HepG2 (cell line): ENCODE results near the gene HNRNPA1. TPM values are rescaled to one million over a fixed set of nuclear protein-coding genes. Genes with fewer than 3 reads are reported as not detected.

ENCODE experiments used
- AHR ChIP-seq: IDR thresholded peaks from 2 replicates; pipeline ENCODE4 v1.6.1; 2018; ENCODE audit warnings: missing genetic modification reagents, missing compliant biosample characterization
- BORCS8-MEF2B ChIP-seq: sonication (generic); formaldehyde crosslinking; IDR thresholded peaks from 2 replicates; pipeline ENCODE4 v1.8.0; 2022; ENCODE audit warnings: mild to moderate bottlenecking, missing genetic modification reagents
- ELK4 ChIP-seq: sonication (generic); formaldehyde crosslinking; IDR thresholded peaks from 2 replicates; pipeline ENCODE4 v1.9.0; 2021; ENCODE audit warnings: missing genetic modification reagents, borderline replicate concordance
- ETV6 ChIP-seq: sonication (generic); formaldehyde crosslinking; conservative IDR thresholded peaks from 2 replicates; pipeline ENCODE4 v1.4.0; 2020; ENCODE audit warnings: missing genetic modification reagents
- IRF1 ChIP-seq: sonication (generic); formaldehyde crosslinking; IDR thresholded peaks from 2 replicates; pipeline ENCODE4 v1.4.0; 2020; ENCODE audit warnings: low read depth, mild to moderate bottlenecking, missing genetic modification reagents
- MNT ChIP-seq: fragments of 450-650 bp; IDR thresholded peaks from 2 replicates; pipeline ENCODE4 v1.6.1; 2016
- NFIB ChIP-seq: sonication (generic); formaldehyde crosslinking; IDR thresholded peaks from 2 replicates; pipeline ENCODE4 v1.9.0; 2021; ENCODE audit warnings: missing genetic modification reagents, mild to moderate bottlenecking, borderline replicate concordance
- NPAS2 ChIP-seq: sonication (generic); formaldehyde crosslinking; IDR thresholded peaks from 2 replicates; pipeline ENCODE4 v1.8.0; 2022; ENCODE audit warnings: mild to moderate bottlenecking, missing genetic modification reagents, borderline replicate concordance
- SAFB2 ChIP-seq: sonication (generic); formaldehyde crosslinking; IDR thresholded peaks from 2 replicates; pipeline ENCODE4 v1.5.1; 2020; ENCODE audit warnings: missing genetic modification reagents, low read depth, mild to moderate bottlenecking, borderline replicate concordance
- SOX13 ChIP-seq, 3 experiments: fragments of 450-650 bp in 1 of 3; sonication (generic) in 1 of 3; formaldehyde crosslinking in 1 of 3; IDR thresholded peaks in 2 of 3; conservative IDR thresholded peaks in 1 of 3; 2 replicates each; pipeline versions ENCODE4 v1.5.0 to v1.6.1; 2016 to 2020; ENCODE audit warnings: antibody characterized with exemption in 1 of 3, mild to moderate bottlenecking in 1 of 3, missing compliant biosample characterization in 1 of 3, missing genetic modification reagents in 1 of 3, moderate library complexity in 1 of 3
- ZBTB21 ChIP-seq: sonication (generic); formaldehyde crosslinking; IDR thresholded peaks from 2 replicates; pipeline ENCODE4 v1.4.0; 2020; ENCODE audit warnings: missing genetic modification reagents
- ZFP36L2 ChIP-seq: sonication (generic); formaldehyde crosslinking; IDR thresholded peaks from 2 replicates; pipeline ENCODE4 v1.4.0; 2020; ENCODE audit warnings: missing genetic modification reagents
- ZNF143 ChIP-seq: sonication (generic); formaldehyde crosslinking; IDR thresholded peaks from 2 replicates; pipeline ENCODE4 v1.4.0; 2020; ENCODE audit warnings: missing genetic modification reagents
- ZNF160 ChIP-seq: sonication (generic); formaldehyde crosslinking; IDR thresholded peaks from 2 replicates; pipeline ENCODE4 v1.8.0; 2022; ENCODE audit warnings: mild to moderate bottlenecking, inconsistent platforms, missing genetic modification reagents
- ZNF501 ChIP-seq: sonication (generic); formaldehyde crosslinking; IDR thresholded peaks from 2 replicates; pipeline ENCODE4 v1.5.1; 2020; ENCODE audit warnings: mild to moderate bottlenecking, moderate library complexity, missing genetic modification reagents
- ZNF615 ChIP-seq: sonication (generic); formaldehyde crosslinking; IDR thresholded peaks from 2 replicates; pipeline ENCODE4 v1.5.0; 2020; ENCODE audit warnings: mild to moderate bottlenecking, missing genetic modification reagents, borderline replicate concordance
- ZNF839 ChIP-seq: sonication (generic); formaldehyde crosslinking; IDR thresholded peaks from 2 replicates; pipeline ENCODE4 v1.4.0; 2020; ENCODE audit warnings: missing genetic modification reagents, mild to moderate bottlenecking, borderline replicate concordance
- polyA plus RNA-seq, 8 experiments: library from polyadenylated mRNA; depleted of rRNA in 3 of 8; stranded (reverse) in 7 of 8; unstranded in 1 of 8; fragments of >200 nt; fragmentation: Illumina TruSeq in 4 of 8; extraction: Trizol in 4 of 8; gene quantifications; 2 replicates each; pipeline versions ENCODE4 v1.2.1 to v1.2.3, GENCODE V29; 2011 to 2016; ENCODE audit warnings: low read depth in 4 of 8, missing spikeins in 1 of 8, mixed read lengths in 1 of 8; ENCODE audit not compliant: insufficient read depth in 1 of 8
- total RNA-seq, 5 experiments: library from RNA; depleted of rRNA; stranded (reverse); fragments of >200 nt; fragmentation: Illumina TruSeq; extraction: Trizol; gene quantifications; 2 replicates each; pipeline ENCODE4 v1.2.3, GENCODE V29; 2016; ENCODE audit warnings: low read depth in 1 of 5
- TF ChIP-seq, protein P1 (sequence below): sonication (generic); formaldehyde crosslinking; IDR thresholded peaks from 2 replicates; pipeline ENCODE4 v1.8.0; 2022; ENCODE audit warnings: mild to moderate bottlenecking, missing genetic modification reagents, borderline replicate concordance
- TF ChIP-seq, protein P2 (sequence below): sonication (generic); formaldehyde crosslinking; IDR thresholded peaks from 2 replicates; pipeline ENCODE4 v1.4.0; 2020; ENCODE audit warnings: mild to moderate bottlenecking, missing genetic modification reagents, borderline replicate concordance

The HNRNPA1 gene
- total and polyA plus RNA-seq, 2 of the 13 experiments (the other 11 are each of a cell fraction or from before 2014, with no cell fraction given), result 535 to 1,820 TPM

GRCh38 chr12:54301428-54302048 lies 21.0 kb downstream of the HNRNPA1 start (continued):
- TF ChIP-seq ELK4 (CRISPR knock-in tag), result no peak
- TF ChIP-seq ETV6 (CRISPR knock-in tag), result no peak
- TF ChIP-seq, protein P1, sequence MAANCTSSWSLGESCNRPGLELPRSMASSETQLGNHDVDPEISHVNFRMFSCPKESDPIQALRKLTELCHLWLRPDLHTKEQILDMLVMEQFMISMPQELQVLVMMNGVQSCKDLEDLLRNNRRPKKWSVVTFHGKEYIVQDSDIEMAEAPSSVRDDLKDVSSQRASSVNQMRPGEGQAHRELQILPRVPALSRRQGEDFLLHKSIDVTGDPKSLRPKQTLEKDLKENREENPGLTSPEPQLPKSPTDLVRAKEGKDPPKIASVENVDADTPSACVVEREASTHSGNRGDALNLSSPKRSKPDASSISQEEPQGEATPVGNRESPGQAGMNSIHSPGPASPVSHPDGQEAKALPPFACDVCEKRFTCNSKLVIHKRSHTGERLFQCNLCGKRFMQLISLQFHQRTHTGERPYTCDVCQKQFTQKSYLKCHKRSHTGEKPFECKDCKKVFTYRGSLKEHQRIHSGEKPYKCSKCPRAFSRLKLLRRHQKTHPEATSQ (CRISPR knock-in tag), result no peak
- TF ChIP-seq MNT, result no peak
- 0 out of 2 replicates have a peak, but pooled peaks have one; percentile 52 for TF ChIP-seq SOX13 (IDR thresholded peaks at IDR 0.05)
- TF ChIP-seq SOX13 (CRISPR knock-in tag; conservative IDR thresholded peaks at IDR 0.05 in 1 of 2, IDR thresholded peaks at IDR 0.05 in 1 of 2), result peak in 1 of 2 experiments; percentile 81; a peak in 2 of 4 replicates
- TF ChIP-seq ZFP36L2 (CRISPR knock-in tag), result no peak
- TF ChIP-seq AHR (CRISPR knock-in tag), result no peak
- TF ChIP-seq ZNF143 (CRISPR knock-in tag), result no peak
- TF ChIP-seq BORCS8-MEF2B, result no peak
- no peak for TF ChIP-seq ZNF160 (CRISPR knock-in tag)
- no peak for TF ChIP-seq NFIB (CRISPR knock-in tag)
- no peak for TF ChIP-seq ZNF501 (CRISPR knock-in tag)
- TF ChIP-seq IRF1 (CRISPR knock-in tag), result no peak
- TF ChIP-seq ZBTB21 (CRISPR knock-in tag), result no peak
- no peak for TF ChIP-seq ZNF615 (CRISPR knock-in tag)
- no peak for TF ChIP-seq NPAS2 (CRISPR knock-in tag)
- TF ChIP-seq ZNF839, result no peak
- TF ChIP-seq, protein P2, sequence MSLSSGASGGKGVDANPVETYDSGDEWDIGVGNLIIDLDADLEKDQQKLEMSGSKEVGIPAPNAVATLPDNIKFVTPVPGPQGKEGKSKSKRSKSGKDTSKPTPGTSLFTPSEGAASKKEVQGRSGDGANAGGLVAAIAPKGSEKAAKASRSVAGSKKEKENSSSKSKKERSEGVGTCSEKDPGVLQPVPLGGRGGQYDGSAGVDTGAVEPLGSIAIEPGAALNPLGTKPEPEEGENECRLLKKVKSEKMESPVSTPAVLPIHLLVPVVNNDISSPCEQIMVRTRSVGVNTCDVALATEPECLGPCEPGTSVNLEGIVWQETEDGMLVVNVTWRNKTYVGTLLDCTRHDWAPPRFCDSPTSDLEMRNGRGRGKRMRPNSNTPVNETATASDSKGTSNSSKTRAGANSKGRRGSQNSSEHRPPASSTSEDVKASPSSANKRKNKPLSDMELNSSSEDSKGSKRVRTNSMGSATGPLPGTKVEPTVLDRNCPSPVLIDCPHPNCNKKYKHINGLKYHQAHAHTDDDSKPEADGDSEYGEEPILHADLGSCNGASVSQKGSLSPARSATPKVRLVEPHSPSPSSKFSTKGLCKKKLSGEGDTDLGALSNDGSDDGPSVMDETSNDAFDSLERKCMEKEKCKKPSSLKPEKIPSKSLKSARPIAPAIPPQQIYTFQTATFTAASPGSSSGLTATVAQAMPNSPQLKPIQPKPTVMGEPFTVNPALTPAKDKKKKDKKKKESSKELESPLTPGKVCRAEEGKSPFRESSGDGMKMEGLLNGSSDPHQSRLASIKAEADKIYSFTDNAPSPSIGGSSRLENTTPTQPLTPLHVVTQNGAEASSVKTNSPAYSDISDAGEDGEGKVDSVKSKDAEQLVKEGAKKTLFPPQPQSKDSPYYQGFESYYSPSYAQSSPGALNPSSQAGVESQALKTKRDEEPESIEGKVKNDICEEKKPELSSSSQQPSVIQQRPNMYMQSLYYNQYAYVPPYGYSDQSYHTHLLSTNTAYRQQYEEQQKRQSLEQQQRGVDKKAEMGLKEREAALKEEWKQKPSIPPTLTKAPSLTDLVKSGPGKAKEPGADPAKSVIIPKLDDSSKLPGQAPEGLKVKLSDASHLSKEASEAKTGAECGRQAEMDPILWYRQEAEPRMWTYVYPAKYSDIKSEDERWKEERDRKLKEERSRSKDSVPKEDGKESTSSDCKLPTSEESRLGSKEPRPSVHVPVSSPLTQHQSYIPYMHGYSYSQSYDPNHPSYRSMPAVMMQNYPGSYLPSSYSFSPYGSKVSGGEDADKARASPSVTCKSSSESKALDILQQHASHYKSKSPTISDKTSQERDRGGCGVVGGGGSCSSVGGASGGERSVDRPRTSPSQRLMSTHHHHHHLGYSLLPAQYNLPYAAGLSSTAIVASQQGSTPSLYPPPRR (CRISPR knock-in tag), result no peak; the same call in 1 of the 2 replicates
- TF ChIP-seq SAFB2 (CRISPR knock-in tag), result no peak
